ENCODE results near the gene SLCO1B3.

SLCO1B3 gene

GRCh38 chr12:20801035-20801434 is 9.5 kb upstream of the SLCO1B3 start:
- DNase-seq (ENCODE audit: low spot score) = no peak
- no peak for TF ChIP-seq CTCF (IDR thresholded peaks at IDR 0.05; ENCODE audit: extremely low read depth, missing control alignments)

GRCh38 chr12:20805921-20806320 is 4.6 kb upstream of the SLCO1B3 start:
- TF ChIP-seq CTCF (IDR thresholded peaks at IDR 0.05; ENCODE audit: extremely low read depth, missing control alignments) = no peak
- no peak for DNase-seq (ENCODE audit: low spot score)

- TF ChIP-seq CTCF (IDR thresholded peaks at IDR 0.05; ENCODE audit: extremely low read depth, missing control alignments) = no peak
- DNase-seq (ENCODE audit: low spot score) = no peak
These were observed 3.1 kb upstream of the SLCO1B3 start for GRCh38 chr12:20807192-20808080.

GRCh38 chr12:20808521-20808920 is 2.0 kb upstream of the SLCO1B3 start:
- no peak for DNase-seq (ENCODE audit: low spot score)
- TF ChIP-seq CTCF (IDR thresholded peaks at IDR 0.05; ENCODE audit: extremely low read depth, missing control alignments) = no peak

GRCh38 chr12:20815574-20815973 is 5.1 kb downstream of the SLCO1B3 start:
- DNase-seq (ENCODE audit: low spot score) = no peak
- TF ChIP-seq CTCF (IDR thresholded peaks at IDR 0.05; ENCODE audit: extremely low read depth, missing control alignments) = no peak

GRCh38 chr12:20822415-20822814 is 11.9 kb downstream of the SLCO1B3 start:
- DNase-seq (ENCODE audit: low spot score) = no peak
- TF ChIP-seq CTCF (IDR thresholded peaks at IDR 0.05; ENCODE audit: extremely low read depth, missing control alignments) = no peak

- TF ChIP-seq CTCF (IDR thresholded peaks at IDR 0.05; ENCODE audit: extremely low read depth, missing control alignments) = no peak
- DNase-seq (ENCODE audit: low spot score) = no peak
These were observed 12.4 kb downstream of the SLCO1B3 start for GRCh38 chr12:20822925-20823324.

All from GM20000 (cell line).